NCI-H146 (cell line): Measurements from ENCODE around the gene ETV6.

ENCODE experiments used
- DNase-seq: peaks from one replicate; lab custom pipeline; 2025; lab: John Stamatoyannopoulos, UW

ETV6 gene

DNA sequence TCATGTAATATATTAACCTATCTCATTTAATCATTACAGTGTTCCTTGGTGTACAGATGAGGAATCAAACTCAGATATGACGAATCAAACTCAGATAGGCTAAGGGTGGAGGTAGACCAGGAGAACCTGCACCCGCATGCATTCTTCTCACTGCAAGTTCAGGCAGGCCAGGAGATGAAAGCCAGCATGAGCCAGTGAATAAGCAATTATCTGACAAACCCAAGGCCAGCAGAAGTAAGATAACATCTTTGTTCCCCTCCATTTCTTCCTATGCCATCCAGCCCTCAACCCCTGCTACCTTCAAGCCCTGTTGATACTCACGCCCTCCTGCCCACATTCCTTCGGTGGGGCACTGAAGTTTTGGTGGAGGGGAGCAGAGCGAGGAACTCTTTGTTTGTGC, 152.2 kb downstream of the ETV6 start:
- peak; percentile 55 for DNase-seq

DNA sequence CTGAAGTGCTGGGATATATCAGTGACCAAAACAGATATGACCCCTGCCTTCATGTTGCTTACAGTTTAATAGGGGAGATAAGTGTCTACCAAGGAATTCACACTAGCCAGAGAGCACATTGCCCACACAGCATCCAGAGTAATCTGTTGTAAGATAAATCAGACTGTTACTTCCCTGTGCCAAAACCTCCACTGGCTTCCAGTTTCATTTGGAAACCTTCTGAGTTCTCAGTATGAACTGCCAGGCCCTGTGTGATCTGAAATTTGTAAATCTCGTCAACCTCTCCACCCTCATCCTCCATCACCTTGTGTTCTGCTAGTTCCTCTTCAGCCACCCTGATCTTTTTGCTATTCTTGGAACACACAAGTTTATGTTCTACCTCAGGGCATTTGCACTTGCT, 154.7 kb downstream of the ETV6 start:
- no peak for DNase-seq

DNA sequence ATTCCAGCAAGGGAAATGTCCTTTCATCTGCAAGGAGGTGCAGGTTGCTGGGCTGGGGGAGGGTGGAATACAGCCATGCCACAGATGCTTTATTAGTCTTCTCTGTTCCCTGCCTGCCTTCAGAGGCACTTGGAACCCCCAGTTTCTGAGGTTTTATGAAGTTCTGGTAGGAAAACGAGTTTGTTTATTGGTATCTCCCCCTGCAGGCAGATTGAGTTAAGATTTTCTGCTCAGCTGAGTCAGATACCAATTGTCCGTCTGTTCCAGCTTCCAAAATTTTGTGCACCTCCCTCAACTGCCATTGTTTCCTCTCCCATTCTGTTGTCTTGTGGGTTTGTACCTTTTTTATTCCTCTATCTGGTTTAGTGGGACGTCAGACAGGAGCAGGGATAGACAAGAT, 155.6 kb downstream of the ETV6 start:
- DNase-seq: peak; percentile 68

- DNase-seq: peak; percentile 90
These were observed 156.2 kb downstream of the ETV6 start for GRCh38 chr12:11805680-11806079.

GRCh38 chr12:11807458-11807857, 158.0 kb downstream of the ETV6 start:
- DNase-seq: peak; percentile 99

- no peak for DNase-seq
These were observed 159.5 kb downstream of the ETV6 start for GRCh38 chr12:11808931-11809330.

- DNase-seq: no peak
These were observed 160.7 kb downstream of the ETV6 start for GRCh38 chr12:11810206-11810545.

- no peak for DNase-seq
These were observed 161.5 kb downstream of the ETV6 start for GRCh38 chr12:11811008-11811407.

- DNase-seq: peak; percentile 84
These were observed 162.7 kb downstream of the ETV6 start for GRCh38 chr12:11812241-11812585.

DNA sequence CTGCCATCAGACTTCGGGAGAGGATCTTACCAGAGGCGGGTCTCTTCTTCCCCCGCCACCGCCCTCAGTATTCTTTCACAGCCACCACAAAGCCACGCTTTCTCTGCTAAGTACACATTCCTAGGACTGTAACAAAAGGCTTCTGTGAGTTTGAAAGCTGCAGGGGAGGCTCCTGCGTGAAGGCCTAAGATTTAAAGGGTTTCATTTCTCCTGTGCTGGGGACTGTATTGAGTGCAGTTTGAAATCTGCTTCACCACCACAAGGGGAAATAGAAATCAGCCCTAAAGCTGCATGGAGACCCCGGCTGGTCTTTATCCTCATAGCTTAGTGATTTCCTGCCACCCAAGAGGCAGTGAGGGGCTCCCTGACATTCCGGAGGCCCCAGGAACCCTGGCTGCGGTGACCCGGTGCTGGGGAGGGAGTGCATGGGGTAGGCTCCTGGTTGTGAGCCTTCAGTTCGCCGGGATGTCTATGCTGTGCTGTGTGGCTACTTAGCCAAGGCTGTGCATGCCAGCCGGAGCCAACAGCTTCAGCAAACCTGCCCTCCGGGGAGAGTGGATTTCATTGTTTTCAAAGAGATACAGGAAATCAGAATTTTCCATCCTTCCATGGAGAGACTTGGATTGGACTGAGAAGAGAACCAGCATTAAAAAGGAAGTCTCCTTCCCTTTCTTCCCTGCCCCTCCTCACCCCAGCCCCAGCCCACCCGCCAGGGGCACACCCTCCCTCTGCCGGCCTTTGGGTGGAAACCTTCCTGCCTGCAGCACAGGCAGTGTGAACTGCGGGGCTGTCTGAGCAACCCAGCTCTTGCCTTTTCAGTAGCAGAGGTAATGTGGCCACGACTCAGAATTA, 163.3 kb downstream of the ETV6 start:
- peak; percentile 94 for DNase-seq

- DNase-seq: peak; percentile 52
These were observed 164.0 kb downstream of the ETV6 start for GRCh38 chr12:11813438-11813813.

GRCh38 chr12:11814374-11814773, 164.9 kb downstream of the ETV6 start:
- DNase-seq: peak; percentile 70

DNA sequence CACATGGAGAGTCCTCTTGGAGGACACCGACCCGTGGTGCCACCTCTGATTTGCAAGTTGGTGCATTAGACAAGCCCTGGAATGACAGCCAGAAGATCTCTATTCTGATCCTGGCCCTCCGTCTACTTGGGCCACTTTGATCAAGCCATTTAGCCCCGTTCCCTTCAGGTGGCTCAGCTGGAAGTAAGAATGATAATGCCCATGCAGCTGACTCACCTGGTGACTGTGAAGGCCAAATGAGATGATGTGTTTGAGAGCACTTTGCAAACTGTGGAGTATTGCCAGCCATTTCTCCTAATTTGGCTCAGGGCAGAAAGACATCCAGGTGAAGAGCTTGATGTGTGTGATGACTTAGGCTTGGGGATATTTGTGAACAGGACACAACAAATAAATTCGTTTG, 165.9 kb downstream of the ETV6 start:
- peak; percentile 90 for DNase-seq

DNA sequence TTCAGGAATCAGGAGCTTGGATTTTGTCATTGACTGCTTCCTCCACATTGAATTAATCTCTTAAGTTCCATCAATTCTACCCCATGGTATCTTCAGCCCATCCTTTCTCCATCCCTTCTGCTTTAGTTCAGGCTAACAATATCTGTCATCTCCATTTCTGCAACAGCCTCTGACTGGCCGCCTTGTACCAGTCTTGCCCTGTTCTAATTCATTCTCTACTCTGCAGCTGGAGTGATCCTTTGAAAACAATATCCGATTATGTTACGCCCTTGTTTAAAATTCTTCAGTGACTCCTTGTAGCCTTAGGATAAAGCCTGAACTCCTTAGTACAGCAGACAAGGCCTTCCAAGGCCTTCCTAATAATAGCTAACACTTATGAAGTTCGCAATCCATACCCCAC, 170.2 kb downstream of the ETV6 start:
- no peak for DNase-seq

DNA sequence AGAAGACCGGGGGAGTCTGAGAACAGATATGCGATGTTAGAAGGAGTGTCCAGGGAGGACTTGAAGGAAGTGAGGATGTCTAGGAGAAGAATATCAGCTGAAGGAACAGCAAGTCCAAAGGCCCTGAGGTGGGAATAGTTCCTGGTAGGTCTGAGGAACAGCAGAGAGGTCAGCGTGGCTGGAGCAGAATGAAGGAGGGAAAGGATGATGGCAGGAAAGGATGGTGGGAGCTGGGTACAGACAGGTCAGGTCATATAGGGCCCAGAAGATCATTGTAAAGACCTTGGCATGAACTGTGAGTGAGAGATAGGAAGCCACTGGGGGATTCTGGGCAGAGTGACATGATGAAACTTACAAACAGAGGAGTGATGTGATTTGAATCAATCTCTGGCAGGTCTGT, 171.0 kb downstream of the ETV6 start:
- DNase-seq: no peak

DNA sequence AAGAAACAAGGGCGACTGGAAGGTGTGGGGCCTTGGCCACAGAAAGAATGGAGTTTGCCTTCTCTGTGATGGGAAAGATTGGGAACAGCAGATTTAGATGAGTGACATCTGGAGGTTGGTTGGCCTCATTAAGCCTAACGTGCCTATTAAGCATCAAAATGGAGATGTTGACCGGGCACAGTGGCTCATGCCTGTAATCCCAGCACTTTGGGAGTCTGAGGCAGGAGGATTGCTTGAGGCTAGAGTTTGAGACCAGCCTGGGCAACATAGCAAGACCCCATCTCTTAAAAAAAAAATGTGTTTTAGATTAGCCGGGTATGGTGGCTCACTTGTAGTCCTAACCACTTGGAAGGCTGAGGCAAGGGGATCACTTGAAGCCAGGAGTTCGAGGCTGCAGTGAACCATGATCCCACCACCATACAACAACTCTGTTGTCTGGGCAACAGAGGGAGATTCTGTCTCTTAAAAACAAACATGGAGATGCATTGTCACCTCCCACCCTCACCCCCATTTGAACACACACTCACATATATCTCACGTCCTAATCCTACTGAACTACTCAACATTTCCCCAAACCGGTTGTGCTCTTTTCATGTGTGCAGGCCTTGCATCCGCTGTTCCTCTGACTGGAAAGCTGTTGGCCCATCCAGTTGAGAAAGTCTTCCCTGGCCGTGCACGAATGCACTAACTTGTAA, 172.1 kb downstream of the ETV6 start:
- DNase-seq: no peak

GRCh38 chr12:11822081-11822834, 172.8 kb downstream of the ETV6 start:
- DNase-seq: peak; percentile 63

DNA sequence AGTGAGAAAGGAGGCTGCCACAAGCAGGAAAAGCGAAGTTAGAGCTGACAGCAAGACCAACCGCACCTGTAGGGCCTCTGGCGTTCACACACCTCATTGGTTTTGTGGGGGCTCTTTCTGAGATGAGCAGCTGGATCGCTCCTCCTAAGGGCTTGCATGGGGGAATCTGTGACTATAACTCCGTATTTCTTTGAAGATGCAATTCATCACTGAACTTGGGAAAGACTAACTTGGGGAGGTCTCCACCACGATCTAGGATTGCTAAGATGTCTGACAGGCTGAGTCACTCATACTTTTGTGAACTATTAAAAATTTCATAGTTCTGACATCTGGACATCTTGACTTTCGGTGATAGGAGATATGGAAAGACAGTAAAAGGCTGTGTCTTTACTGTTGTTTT, 173.6 kb downstream of the ETV6 start:
- no peak for DNase-seq

GRCh38 chr12:11823593-11823992, 174.1 kb downstream of the ETV6 start:
- DNase-seq: no peak

DNA sequence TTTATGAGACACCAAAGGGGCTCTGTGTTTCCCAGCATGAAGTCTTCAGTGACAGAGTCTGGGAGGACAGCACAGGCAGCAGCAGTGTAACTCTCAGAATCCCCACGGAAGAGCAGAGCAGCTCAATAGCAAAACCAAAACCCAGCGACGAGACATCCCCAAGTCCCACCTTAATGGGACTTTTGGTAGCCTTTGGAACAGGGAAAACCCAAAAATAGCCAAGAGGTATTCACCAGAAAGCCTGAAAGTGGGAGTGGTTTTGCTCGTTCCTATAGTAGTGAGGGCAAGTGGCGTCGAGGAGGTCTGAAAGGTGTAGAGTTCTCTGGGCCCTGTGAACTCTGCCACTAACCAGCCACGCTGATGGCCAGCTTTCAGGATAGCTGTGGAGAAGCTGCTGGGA, 174.6 kb downstream of the ETV6 start:
- no peak for DNase-seq

GRCh38 chr12:11824736-11825135, 175.3 kb downstream of the ETV6 start:
- DNase-seq: no peak

- no peak for DNase-seq
These were observed 175.8 kb downstream of the ETV6 start for GRCh38 chr12:11825278-11825677.

DNA sequence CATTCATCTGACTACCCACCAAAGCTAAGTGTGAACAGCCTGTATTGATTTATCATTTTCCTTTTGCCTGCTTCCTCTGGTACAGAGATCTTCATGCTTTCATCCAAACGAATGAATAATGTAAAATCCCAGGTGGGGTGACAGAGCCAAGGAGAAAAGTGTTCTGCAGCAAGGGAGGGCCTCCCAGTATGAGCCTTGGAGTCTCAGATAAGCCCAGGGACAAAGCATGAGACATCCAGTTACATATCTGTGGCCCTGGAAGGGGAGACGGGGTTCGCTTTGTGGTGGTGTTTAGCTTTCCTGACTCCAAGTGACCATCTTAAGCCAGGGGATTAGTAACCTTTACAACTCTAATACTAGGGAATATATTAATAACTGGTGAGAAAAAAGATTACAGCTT, 177.1 kb downstream of the ETV6 start:
- DNase-seq: no peak
